Measurements from ENCODE around the gene TSPAN12.

Gene TSPAN12

DNA sequence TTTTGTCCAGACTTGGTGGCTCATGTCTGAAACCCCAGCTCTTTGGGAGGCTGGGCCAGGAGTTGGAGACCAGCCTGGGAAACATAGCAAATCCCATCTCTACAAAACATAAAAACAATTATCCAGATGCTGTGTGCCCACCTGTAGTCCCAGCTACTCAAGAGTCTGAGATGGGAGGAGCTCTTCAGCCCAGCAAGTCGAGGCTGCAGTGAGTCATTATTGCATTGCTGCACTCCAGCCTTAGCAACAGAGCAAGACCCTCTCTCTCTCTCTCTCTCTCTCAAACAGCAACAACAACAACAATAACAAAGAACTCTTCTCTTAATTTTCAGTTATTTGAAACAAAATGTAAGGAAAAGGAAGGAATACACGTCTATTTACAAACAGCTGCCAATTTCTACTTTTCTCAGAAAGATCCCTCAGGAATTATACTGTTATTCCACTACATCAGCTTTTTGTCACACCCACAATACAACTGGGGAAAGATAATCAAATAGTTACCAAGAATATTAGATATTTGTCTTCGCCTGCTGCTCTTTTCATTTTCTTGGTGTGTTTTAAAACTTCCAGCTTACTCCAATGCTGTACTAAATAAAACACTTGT, 5.1 kb upstream of the TSPAN12 start:
- TF ChIP-seq, protein P1, sequence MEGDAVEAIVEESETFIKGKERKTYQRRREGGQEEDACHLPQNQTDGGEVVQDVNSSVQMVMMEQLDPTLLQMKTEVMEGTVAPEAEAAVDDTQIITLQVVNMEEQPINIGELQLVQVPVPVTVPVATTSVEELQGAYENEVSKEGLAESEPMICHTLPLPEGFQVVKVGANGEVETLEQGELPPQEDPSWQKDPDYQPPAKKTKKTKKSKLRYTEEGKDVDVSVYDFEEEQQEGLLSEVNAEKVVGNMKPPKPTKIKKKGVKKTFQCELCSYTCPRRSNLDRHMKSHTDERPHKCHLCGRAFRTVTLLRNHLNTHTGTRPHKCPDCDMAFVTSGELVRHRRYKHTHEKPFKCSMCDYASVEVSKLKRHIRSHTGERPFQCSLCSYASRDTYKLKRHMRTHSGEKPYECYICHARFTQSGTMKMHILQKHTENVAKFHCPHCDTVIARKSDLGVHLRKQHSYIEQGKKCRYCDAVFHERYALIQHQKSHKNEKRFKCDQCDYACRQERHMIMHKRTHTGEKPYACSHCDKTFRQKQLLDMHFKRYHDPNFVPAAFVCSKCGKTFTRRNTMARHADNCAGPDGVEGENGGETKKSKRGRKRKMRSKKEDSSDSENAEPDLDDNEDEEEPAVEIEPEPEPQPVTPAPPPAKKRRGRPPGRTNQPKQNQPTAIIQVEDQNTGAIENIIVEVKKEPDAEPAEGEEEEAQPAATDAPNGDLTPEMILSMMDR (IDR thresholded peaks at IDR 0.05; ENCODE audit: insufficient read depth, low read depth, low read length, missing control alignments): no peak
- peak; percentile 25 for DNase-seq (ENCODE audit: low read depth)
- H3K4me3 ChIP-seq (ENCODE audit: low read length): no peak overlapping the region

DNA sequence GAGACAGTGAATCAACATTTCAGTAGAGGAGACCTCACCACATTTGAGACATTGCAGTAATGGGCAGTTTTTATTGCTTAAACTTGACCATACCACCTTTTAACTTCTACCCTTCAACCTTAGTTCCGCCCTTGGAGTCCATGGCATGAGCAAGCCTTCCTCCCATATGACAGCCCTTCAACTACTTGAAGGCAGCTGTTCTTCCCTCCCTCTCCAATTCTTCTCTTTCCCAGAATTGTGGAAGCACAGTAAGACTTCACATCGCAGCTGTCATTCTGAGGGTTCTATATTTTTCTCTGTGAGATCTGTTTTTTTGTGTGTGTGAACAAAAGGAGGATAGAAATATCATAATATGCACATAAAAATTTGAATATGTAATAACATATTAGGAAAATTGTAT, 2.2 kb upstream of the TSPAN12 start:
- H3K4me3 ChIP-seq (ENCODE audit: low read length): no peak overlapping the region
- TF ChIP-seq, protein P1 (IDR thresholded peaks at IDR 0.05; ENCODE audit: insufficient read depth, low read depth, low read length, missing control alignments): no peak
- DNase-seq (ENCODE audit: low read depth): no peak

DNA sequence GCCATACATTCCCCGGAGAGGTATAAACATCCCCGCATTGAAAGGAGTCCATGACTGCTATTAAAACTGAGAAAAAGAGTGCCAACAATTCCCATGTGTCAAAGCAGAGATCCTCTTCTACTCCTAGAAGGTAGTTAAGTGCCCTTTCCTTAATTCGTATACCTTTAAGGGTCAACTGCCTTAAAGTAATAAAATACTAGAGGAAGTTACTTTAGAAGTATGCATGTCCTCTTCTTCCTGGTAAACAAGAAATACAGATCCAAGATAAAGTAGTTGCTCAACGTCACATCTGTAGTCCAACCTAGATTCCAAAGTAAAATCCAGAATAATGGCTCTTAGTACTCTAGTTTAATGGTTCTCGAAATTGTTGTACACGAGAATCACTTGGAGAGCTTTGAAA, 1.5 kb upstream of the TSPAN12 start:
- no peak for DNase-seq (ENCODE audit: low read depth)
- no peak overlapping the region for H3K4me3 ChIP-seq (ENCODE audit: low read length)
- TF ChIP-seq, protein P1 (IDR thresholded peaks at IDR 0.05; ENCODE audit: insufficient read depth, low read depth, low read length, missing control alignments): no peak

DNA sequence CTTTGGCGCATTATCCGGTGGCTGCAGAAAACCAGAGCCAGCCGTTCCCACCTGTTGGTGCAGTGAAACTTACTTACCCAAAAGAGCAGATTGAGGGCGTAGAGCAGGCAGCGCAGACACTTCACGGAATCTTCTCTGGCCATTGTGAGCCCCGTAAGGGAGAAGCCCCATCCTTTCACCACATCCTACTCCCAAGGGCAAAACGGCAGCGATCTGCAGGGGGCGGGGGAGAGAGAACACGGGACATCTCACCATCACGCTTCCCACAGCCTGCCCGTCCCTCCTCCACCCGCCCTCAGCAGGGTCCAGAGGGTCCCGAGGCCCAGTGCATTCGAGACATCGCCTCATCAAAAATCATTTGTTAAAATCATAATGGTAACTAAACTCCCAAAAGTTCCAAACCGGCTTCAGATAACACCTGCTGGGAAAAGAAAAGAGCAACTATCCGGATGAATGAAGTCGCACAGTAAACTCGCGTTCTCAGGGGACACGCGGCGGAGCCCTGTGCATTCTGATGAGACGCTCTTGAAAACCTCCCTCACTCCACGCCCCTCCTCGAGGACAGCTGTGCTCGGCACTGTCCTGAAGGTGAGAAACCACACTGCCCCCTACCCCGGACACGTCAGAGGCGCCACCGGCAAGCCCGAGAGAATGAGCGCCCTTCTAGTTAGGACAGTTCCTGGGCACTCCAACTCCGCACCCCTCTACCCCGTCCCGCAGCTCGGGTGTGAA, 1.2 kb downstream of the TSPAN12 start:
- TF ChIP-seq, protein P1 (IDR thresholded peaks at IDR 0.05; ENCODE audit: insufficient read depth, low read depth, low read length, missing control alignments): no peak
- DNase-seq (ENCODE audit: low read depth): peak; percentile 16
- peak overlapping the region; percentile 61 for H3K4me3 ChIP-seq (ENCODE audit: low read length)

DNA sequence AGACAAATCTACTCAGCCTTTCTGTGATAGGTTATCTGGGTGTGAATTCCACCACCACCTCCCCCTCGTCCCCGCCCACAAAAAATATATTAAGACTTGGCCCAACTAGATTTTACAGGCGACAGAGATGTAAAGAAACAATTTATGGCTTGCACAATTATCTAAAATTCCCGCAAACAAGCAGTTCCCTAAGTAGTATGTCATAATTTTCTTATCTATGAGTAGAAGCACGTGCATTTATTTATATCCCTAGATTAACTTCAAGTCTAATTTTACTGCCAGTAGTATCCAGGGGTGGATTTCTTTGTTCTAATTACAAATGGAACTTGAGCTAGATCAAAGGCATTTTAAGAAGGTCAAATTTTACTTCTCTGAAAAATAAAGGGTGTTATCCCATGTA, 1.7 kb downstream of the TSPAN12 start:
- no peak overlapping the region for H3K4me3 ChIP-seq (ENCODE audit: low read length)
- TF ChIP-seq, protein P1 (IDR thresholded peaks at IDR 0.05; ENCODE audit: insufficient read depth, low read depth, low read length, missing control alignments): no peak
- no peak for DNase-seq (ENCODE audit: low read depth)

DNA sequence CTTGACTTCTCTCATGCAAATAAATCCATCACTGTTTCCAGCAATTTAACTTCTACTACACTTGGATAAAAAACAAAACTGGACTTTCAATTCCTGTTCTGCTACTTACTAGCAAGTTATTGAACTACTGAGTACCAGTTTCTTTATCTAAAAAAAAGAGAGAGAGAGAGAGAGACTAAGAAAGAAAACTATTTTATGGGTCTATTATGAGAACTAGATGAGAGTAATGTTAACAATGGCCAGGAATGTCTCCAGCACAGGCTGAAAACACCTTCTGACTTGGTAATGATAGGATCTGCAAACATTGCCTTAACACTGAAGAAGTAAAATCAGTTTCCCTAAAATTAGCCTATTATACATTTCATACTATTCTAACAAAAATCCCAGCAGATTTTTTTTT, 5.2 kb downstream of the TSPAN12 start:
- TF ChIP-seq, protein P1 (IDR thresholded peaks at IDR 0.05; ENCODE audit: insufficient read depth, low read depth, low read length, missing control alignments): no peak
- H3K4me3 ChIP-seq (ENCODE audit: low read length): no peak overlapping the region
- DNase-seq (ENCODE audit: low read depth): no peak

DNA sequence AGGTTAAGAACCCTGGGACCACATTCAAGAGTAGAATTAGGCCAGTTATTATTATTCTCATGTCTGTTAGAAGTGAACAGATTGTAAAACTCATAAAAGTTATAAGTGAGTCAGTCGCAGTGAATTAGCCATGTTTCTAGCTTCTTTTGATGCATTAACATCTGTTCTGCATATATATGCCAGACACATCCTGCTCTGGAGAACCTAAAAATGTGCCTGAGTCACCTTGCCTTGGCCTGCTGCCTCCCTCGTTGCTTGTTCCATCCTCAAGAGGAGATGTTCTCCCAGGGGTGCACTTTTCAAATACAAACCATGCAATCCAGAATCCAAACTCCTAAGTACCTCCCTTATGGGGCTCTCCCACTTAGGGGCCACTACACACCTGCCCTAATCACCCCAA, 14.8 kb downstream of the TSPAN12 start:
- DNase-seq (ENCODE audit: low read depth): no peak
- no peak overlapping the region for H3K4me3 ChIP-seq (ENCODE audit: low read length)
- TF ChIP-seq, protein P1 (IDR thresholded peaks at IDR 0.05; ENCODE audit: insufficient read depth, low read depth, low read length, missing control alignments): no peak
